HG03565 (cell line): ENCODE results near the gene MEF2D.

Experiments
- ATAC-seq: cut with Tn5 transposase; IDR thresholded peaks from one replicate; pipeline ENCODE4 v1.9.1; 2021; ENCODE audit warnings: mild to moderate bottlenecking, moderate library complexity; ENCODE audit not compliant: unreplicated experiment

Gene MEF2D

GRCh38 chr1:156430866-156431265 is 69.7 kb downstream of the MEF2D start:
- ATAC-seq = no peak

- no peak for ATAC-seq
Measured at GRCh38 chr1:156430303-156430702, 70.3 kb downstream of the MEF2D start.

GRCh38 chr1:156429313-156430060 is 71.1 kb downstream of the MEF2D start:
- ATAC-seq = no peak

- no peak for ATAC-seq
Measured at GRCh38 chr1:156428746-156429288, 71.8 kb downstream of the MEF2D start.

GRCh38 chr1:156427957-156428356 is 72.6 kb downstream of the MEF2D start:
- ATAC-seq = no peak

- ATAC-seq = no peak
Measured at GRCh38 chr1:156425943-156426342, 74.6 kb downstream of the MEF2D start.

- ATAC-seq = no peak
Measured at GRCh38 chr1:156424806-156425432, 75.7 kb downstream of the MEF2D start.

- ATAC-seq = no peak
Measured at GRCh38 chr1:156423422-156424352, 76.9 kb downstream of the MEF2D start.

- no peak for ATAC-seq
Measured at GRCh38 chr1:156422602-156423091, 77.9 kb downstream of the MEF2D start.

GRCh38 chr1:156421939-156422601 is 78.5 kb downstream of the MEF2D start:
- ATAC-seq = no peak

GRCh38 chr1:156421062-156421938 is 79.3 kb downstream of the MEF2D start:
- peak; percentile 54 for ATAC-seq

- ATAC-seq = no peak
Measured at GRCh38 chr1:156420205-156421061, 80.1 kb downstream of the MEF2D start.

GRCh38 chr1:156419854-156420204 is 80.7 kb downstream of the MEF2D start:
- no peak for ATAC-seq

GRCh38 chr1:156418416-156419070 is 82.0 kb downstream of the MEF2D start:
- ATAC-seq = no peak

- ATAC-seq = no peak
Measured at GRCh38 chr1:156417401-156418020, 83.1 kb downstream of the MEF2D start.

- no peak for ATAC-seq
Measured at GRCh38 chr1:156416993-156417392, 83.6 kb downstream of the MEF2D start.

GRCh38 chr1:156414461-156415064 is 86.0 kb downstream of the MEF2D start:
- no peak for ATAC-seq
